HUDEP-2 (cell line): ENCODE measurements around the gene GPATCH8.
A peak's percentile ranks its signal among the peaks of the same experiment; 100 is the strongest.
"Not testable (repeated sequence)": the region's sequence is repeated elsewhere in the genome, so short reads cannot be mapped to it uniquely, and the experiment has no call there.

ENCODE experiments used
- DNase-seq, 76 experiments: peaks; one replicate each; lab custom pipeline; 2025; ENCODE audit not compliant: unreplicated experiment in 76 of 76; lab: John Stamatoyannopoulos, UW

Gene GPATCH8

GRCh38 chr17:44503147-44504029, at the start of gene GPATCH8:
Gene GPATCH8 (minus strand): TSS chr17:44503406. CDS start chr17:44503370, 36 bp downstream.
- peak in 75 of 76 experiments; percentile 51 to 97 (median 90) for DNase-seq

DNA sequence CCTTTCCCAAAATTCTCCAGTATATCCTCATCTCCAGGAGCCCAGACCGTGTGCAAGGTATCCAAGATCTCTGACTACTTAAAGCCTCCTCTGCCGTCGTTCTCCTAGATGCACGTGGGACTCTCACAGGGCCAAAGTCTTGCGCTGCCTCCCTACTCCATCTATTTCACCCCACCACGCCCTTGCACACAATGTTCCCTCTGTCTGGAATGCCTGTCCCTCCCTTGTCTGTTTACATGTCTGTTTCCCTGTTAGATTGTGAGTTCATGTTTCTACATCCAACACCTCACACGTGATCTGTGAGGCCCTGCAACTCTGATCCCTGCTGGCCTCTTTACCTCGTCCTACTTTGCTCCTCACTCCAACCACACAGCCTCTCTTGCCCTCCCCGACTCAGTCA, 49.2 kb upstream of the GPATCH8 start:
- no peak for DNase-seq

DNA sequence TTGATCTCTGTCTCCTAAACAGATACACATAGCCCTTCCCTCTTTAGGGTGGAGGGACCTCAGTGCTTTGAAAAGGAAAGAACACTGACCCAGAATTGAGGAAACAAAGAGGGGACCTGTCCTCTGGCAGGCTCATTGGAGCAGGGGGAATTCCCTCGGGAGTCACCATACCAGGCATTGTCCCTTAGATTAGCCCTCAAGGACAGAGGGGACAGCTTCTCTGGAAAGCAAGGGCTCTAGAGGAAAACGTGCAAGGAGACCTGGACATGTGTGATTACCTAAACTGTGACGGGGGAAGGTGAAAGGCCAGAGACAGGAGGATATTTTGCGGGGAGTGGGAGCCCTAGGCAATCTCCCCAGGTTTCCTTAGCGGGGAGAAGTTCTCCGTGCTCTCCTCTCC, 46.5 kb upstream of the GPATCH8 start:
- DNase-seq: no peak

DNA sequence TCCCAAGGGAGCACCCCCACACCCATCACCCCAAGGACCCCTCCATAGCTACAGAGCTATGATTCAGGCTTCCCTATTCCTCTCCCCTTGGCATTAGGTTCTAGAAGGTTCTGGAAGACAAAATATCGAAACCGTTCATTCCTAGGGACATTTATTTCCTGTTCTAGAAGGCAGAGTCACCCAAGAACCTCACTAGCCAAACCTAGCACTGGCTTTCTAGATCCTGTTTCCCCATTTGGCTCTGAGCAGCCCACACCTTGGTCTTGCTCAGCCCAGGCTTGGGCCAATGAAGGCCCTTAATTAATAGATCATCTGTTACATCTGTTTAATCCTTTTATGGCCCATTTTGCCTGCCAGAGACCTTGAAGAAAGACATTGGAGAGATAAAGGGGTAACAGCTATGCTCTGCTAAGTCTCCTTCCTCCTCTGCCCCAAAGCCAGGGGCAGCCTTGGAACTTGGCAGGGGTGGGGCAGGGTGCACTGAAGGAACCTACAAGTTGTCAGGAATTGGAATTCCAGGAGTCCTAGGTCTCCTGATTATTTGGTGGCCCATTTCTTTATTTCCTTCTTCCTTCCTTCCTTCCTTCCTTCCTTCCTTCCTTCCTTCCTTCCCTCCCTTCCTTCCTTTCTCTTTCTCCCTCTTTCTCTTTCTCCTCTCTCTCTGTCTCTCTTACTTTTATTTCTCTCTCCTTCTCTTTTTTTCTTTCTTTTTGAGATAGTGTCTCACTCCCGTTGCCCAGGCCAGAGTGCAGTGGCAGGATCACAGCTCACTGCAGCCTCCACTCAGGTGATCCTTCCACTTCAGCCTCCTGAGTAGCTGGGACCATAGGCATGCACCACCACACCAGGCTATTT, 45.4 kb upstream of the GPATCH8 start:
- no peak for DNase-seq

GRCh38 chr17:44547625-44548267, 44.5 kb upstream of the GPATCH8 start:
- DNase-seq: no peak

DNA sequence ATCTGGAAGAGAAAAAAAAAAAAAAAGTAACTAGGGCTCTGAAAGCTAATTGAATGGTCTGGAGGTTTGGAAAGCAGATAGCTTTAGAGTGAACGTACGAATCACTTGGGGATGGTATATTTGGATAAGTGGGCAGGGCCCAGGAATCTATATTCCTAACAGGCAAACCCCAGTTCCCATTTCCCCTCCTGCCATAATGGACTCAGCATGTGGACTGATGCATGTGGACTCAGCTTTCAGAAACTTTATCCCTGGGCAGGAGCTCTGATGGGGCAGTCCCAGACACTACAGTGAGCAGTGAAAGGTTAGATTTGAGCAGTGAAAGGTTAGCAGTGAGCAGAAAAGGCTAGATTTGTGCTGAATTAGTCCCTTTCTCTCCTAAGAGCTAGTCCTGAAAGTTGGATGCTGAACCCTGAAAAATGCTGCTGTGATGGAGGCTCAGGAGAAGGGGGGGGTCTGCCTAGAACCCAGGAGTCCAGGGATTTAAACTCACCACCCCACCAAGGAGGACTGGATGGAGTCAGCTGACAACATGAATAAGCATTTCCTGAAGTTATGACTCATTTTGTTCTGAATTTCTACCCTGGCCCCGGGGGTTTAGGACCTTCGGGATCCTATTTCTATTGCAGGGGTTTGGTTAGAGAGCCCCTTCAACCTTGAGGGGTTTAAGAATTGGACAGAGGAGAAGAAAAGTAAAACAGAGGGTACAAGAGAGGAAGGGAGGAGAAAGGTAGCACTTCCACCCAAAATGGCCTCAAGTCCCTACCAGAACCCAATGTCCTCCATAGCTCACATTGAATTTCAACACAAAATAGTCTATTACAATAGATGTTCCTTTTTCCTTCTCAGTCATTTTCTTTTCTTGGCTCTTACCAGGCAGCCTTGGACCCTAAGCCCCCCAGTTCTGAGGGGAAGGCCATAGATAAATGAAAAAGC, 43.7 kb upstream of the GPATCH8 start:
- no peak for DNase-seq

DNA sequence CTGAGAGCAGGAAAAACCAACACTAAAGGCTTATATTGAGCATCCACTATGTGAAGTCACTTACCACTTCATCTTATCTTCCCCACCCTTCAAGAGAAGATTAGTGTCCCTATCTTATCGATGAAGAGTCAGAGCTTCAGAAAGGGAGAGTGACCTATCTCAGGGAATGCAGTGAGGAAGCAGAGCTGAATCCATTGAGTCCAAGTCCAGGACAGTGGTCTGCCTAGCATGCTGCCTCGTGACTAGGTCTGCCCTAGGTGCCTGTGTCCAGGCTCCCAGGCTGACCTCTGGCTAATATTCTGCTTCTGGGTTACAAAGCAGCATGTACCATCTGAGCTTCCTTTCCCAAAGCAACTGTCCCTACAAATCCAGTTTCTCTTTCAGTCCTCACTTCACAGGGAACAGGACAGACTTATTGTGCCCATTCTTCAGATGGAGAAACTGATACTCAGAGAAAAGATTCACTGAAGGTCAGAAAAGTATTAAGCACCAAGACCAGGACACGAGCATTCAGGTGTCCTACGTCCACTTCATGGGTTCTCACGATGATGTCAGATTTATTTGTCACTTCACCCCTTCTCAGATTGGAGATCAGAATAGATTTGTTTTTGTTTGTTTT, 40.8 kb upstream of the GPATCH8 start:
- DNase-seq: no peak

DNA sequence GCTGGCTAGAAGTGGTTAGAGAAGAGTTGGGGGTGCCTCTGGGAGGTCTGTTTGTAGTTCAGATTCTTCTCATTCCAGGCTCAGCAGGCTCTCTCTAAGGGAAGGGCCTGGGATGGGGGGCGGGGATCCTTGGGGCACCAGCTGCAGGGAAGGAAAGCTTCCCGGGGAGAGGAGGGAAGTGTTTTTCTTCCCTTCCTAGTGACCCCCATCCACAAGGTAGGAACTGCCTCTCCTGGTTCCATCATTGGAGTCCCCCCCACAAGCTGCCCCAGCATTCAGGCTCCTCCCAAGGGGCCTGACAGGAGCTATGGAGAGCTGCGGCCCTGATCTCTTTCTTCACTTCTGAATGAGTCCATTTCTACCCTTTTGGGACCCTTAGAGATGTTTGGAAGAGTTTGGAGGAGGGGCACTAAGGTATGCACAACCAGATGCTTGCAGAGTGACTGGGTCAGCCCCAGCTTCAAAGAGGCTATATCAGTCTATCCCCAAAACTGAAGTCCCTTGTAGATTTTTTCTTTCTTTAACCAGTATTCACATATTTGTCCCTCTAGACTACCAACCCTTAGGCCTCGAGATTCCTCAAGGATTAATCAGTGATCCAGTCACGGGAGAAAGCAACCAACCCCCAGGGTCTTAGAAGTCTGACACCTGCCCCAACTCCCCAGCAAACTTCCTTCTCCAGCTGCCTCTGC, 40.2 kb upstream of the GPATCH8 start:
- no peak for DNase-seq

- DNase-seq: no peak
Measured at GRCh38 chr17:44541884-44542581, 38.8 kb upstream of the GPATCH8 start.

DNA sequence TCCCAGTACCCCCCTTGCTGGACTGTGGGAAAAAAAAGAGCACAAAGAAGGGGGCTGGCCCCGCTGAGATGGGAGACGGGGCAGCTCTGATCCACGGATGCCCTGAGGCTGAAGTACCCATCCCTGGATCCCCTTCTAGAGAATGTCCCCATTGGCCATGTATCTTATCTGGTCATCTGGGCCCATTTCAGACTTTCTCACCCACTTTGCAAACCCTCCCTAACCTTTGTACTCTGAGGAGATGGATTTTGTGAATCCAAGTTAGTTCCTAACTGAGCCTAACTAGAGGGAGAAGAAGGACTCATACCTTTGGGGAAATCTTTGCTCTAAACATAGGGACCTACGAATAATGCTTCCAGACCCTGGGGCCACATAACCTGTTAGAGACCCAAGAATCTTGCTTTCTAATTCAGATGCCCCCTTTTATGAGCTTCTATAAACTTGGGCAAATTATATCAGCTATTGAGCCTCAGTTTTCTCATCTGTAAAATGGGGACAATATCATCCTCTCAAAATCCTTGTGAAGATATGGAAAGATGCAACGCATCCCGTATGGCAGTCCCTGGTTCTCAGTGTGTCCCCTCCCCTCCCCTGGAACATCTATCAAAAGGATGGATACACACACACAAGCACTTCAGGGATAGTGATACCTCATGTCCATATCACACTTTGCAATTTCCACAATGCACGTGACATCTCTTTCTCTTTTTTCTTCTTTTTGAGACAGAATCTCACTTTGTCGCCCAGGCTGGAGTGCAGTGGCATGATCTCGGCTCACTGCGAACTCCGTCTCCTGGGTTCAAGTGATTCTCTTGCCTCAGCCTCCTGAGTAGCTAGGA, 37.3 kb upstream of the GPATCH8 start:
- no peak for DNase-seq

DNA sequence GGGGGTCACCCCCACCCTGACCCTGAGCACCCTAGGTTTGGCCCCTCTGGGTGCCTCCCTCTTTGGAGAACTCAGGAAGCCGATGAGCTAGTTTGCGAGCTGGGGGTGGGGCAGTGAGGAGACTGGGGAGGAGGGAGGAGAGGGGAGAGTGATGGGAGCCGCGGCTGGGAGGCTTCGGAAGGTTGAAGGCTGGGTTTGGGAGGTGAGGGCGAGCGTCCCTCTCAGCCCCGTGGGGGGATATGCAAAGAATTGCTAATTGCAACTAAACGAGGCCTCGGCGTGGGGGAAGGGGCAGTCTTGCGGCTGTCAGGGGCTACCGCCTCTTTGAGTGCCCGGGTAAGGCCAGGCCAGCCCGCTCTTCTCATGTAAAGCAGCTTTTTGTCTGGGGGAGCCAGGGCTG, 36.5 kb upstream of the GPATCH8 start:
- no peak for DNase-seq

DNA sequence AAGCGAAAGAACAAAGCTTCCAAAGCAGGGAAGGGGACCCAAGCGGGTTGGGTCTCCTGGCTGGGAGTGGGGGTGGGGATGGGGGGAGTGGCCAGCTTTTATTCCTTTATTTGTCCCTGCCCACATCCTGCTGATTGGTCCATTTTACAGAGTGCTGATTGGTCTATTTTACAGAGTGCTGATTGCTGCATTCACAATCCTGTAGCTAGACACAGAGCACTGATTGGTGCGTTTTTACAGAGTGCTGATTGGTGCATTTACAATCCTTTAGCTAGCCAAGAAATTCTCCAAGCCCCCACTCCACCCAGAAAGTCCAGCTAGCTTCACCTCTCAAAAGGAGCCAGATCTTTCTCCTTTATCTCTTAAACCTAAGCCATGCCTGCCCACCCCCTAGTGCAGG, 34.7 kb upstream of the GPATCH8 start:
- not testable (repeated sequence) for DNase-seq

GRCh38 chr17:44536090-44536953, 33.1 kb upstream of the GPATCH8 start:
- DNase-seq: no peak

DNA sequence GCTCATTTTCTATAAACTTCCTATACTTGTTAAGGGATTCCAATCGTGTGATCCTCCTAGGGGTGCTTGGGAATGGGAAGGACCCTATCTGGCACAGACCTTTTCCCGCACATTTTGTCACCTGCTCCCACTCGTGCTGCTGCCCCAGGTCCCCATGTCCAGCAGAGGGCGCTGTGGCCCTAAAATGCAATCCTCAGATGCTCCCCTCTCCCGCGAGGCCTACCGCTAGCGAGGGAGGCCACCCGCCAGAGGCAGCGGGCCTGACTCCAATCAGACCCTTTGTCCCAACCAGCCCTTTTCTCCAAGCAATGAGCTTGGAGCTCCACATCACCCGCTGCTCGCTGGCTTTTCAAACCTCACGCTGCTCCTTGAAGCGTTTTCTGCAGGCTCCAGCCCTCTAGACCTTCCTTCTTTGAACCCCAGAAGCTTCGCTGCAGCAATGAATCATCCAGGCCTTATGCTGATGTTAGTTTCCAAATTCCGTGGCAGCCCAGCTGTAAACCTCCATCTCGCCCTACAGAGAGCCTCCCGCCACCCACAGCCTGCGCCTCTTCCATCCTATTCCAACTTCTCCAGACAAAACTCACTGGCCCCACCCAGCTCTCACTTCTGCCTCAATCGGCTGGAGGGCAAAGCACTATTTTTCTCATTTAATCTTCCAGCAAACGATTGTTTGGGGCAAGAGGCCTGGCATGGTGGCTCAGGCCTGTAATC, 30.5 kb upstream of the GPATCH8 start:
- DNase-seq: peak in 72 of 76 experiments; percentile 5 to 86 (median 64)

GRCh38 chr17:44530896-44531418, 27.8 kb upstream of the GPATCH8 start:
- DNase-seq: no peak

GRCh38 chr17:44529864-44530263, 26.7 kb upstream of the GPATCH8 start:
- DNase-seq: no peak
